Esophagus mucosa (tissue), 1 donor: ENCODE data around the gene DEXI. TPM values are rescaled to one million over a fixed set of nuclear protein-coding genes. Genes with fewer than 3 reads are reported as not detected.
"Not testable (repeated sequence)": the region's sequence is repeated elsewhere in the genome, so short reads cannot be mapped to it uniquely, and the experiment has no call there.

Experiments
- ATAC-seq: fragments of 200-7000 bp; cut with Tn5 transposase; one replicate; pipeline ENCODE4 v1.9.1; 2020
- total RNA-seq: library from RNA; stranded (reverse); gene quantifications from one replicate; pipeline ENCODE4 v1.2.4, GENCODE V29; 2023
- donor health status: DM: yes; HTN: yes; CAD: no.

The DEXI gene
- total RNA-seq, 1 donor from 2014 or later, result 14.5 TPM

- ATAC-seq, result no peak
These were observed 938 bp downstream of the DEXI start for GRCh38 chr16:10941127-10941933.

GRCh38 chr16:10940501-10941079 lies 1.7 kb downstream of the DEXI start:
- ATAC-seq, result no peak

- ATAC-seq, result no peak
These were observed 2.5 kb downstream of the DEXI start for GRCh38 chr16:10939649-10940234.

GRCh38 chr16:10938796-10939648 lies 3.2 kb downstream of the DEXI start:
- no peak for ATAC-seq

- ATAC-seq, result no peak
These were observed 3.9 kb downstream of the DEXI start for GRCh38 chr16:10938321-10938720.

GRCh38 chr16:10937068-10937859 lies 5.0 kb downstream of the DEXI start:
- no peak for ATAC-seq

GRCh38 chr16:10936272-10936984 lies 5.8 kb downstream of the DEXI start:
- ATAC-seq, result no peak

GRCh38 chr16:10935226-10935915 lies 6.9 kb downstream of the DEXI start:
- ATAC-seq, result no peak

- no peak for ATAC-seq
These were observed 7.8 kb downstream of the DEXI start for GRCh38 chr16:10934325-10935107.

- ATAC-seq, result no peak
These were observed 8.4 kb downstream of the DEXI start for GRCh38 chr16:10933865-10934264.

- ATAC-seq, result no peak
These were observed 9.1 kb downstream of the DEXI start for GRCh38 chr16:10932959-10933710.

- ATAC-seq, result no peak
These were observed 10.2 kb downstream of the DEXI start for GRCh38 chr16:10931977-10932632.

- ATAC-seq, result no peak
These were observed 11.1 kb downstream of the DEXI start for GRCh38 chr16:10931134-10931533.

GRCh38 chr16:10930755-10931093 lies 11.5 kb downstream of the DEXI start:
- no peak for ATAC-seq

- peak; percentile 28 for ATAC-seq
These were observed 12.2 kb downstream of the DEXI start for GRCh38 chr16:10929853-10930754.

- not testable (repeated sequence) for ATAC-seq
These were observed 13.2 kb downstream of the DEXI start for GRCh38 chr16:10929097-10929496.

- no peak for ATAC-seq
These were observed 14.7 kb downstream of the DEXI start for GRCh38 chr16:10927497-10928112.
